Liver (tissue), 9 donors: Measurements from ENCODE around the gene NADK. TPM values are rescaled to one million over a fixed set of nuclear protein-coding genes. Genes with fewer than 3 reads are reported as not detected.

Experiments used
- DNase-seq: peaks from one replicate; pipeline ENCODE4 v3.0.0-alpha.2; 2017; ENCODE audit warnings: low spot score
- H3K27ac ChIP-seq, 2 donors: one replicate each; pipeline ENCODE4 v1.7.0; 2013; ENCODE audit warnings: inconsistent platforms in 2 of 2, low read length in 2 of 2, control low read depth in 1 of 2, low read depth in 1 of 2, mild to moderate bottlenecking in 1 of 2
- H3K27me3 ChIP-seq, 4 donors: one replicate each; pipeline versions ENCODE4 v1.6.1 to v1.7.0; 2013; ENCODE audit warnings: low read length in 3 of 4, inconsistent platforms in 1 of 4, mild to moderate bottlenecking in 1 of 4, moderate library complexity in 1 of 4; ENCODE audit not compliant: control insufficient read depth in 4 of 4, insufficient read depth in 4 of 4
- H3K36me3 ChIP-seq, 4 donors: one replicate each; pipeline versions ENCODE4 v1.6.1 to v1.7.0; 2013; ENCODE audit warnings: low read length in 3 of 4, mild to moderate bottlenecking in 3 of 4, low read depth in 1 of 4, moderate library complexity in 1 of 4; ENCODE audit not compliant: control insufficient read depth in 4 of 4, insufficient read depth in 3 of 4
- H3K4me1 ChIP-seq, 4 donors: one replicate each; pipeline versions ENCODE4 v1.6.1 to v1.7.0; 2013; ENCODE audit warnings: low read length in 3 of 4, mild to moderate bottlenecking in 3 of 4, moderate library complexity in 1 of 4; ENCODE audit not compliant: control insufficient read depth in 4 of 4, insufficient read depth in 4 of 4
- H3K4me3 ChIP-seq, 3 donors: one replicate each; pipeline versions ENCODE4 v1.6.1 to v1.7.0; 2013; ENCODE audit warnings: low read length in 3 of 3, control low read depth in 1 of 3, low read depth in 1 of 3, mild to moderate bottlenecking in 1 of 3
- H3K9ac ChIP-seq, 2 donors: one replicate each; pipeline ENCODE4 v1.7.0; 2013; ENCODE audit warnings: low read length in 2 of 2, mild to moderate bottlenecking in 2 of 2, moderate library complexity in 2 of 2, control low read depth in 1 of 2, low read depth in 1 of 2
- H3K9me3 ChIP-seq, 4 donors: one replicate each; pipeline versions ENCODE4 v1.6.1 to v1.7.0; 2013; ENCODE audit warnings: low read length in 3 of 4; ENCODE audit not compliant: control insufficient read depth in 4 of 4
- ATF3 ChIP-seq: IDR thresholded peaks from 2 replicates; pipeline ENCODE4 v1.6.1; 2016; ENCODE audit warnings: antibody characterized with exemption
- CTCF ChIP-seq: fragments of 150-350 bp; IDR thresholded peaks from 2 replicates; pipeline ENCODE4 v1.5.1; 2017; ENCODE audit warnings: improper control_type of control experiment, low read depth, low read length; ENCODE audit not compliant: missing input control
- EGR1 ChIP-seq, 2 donors: IDR thresholded peaks; 2 replicates each; pipeline ENCODE4 v1.6.1; 2016 to 2018; ENCODE audit warnings: antibody characterized with exemption in 2 of 2, low read depth in 2 of 2
- FOXA1 ChIP-seq: IDR thresholded peaks from 2 replicates; pipeline ENCODE4 v1.6.1; 2016; ENCODE audit warnings: antibody characterized with exemption
- FOXA2 ChIP-seq: IDR thresholded peaks from 2 replicates; pipeline ENCODE4 v1.6.1; 2016; ENCODE audit warnings: antibody characterized with exemption
- GABPA ChIP-seq, 2 donors: IDR thresholded peaks in 1 of 2; conservative IDR thresholded peaks in 1 of 2; 2 replicates each; pipeline ENCODE4 v1.6.1; 2016; ENCODE audit warnings: antibody characterized with exemption in 2 of 2, mild to moderate bottlenecking in 1 of 2, moderate library complexity in 1 of 2
- HNF4A ChIP-seq, 2 donors: conservative IDR thresholded peaks; 2 replicates each; pipeline ENCODE4 v1.6.1; 2016; ENCODE audit warnings: antibody characterized with exemption in 2 of 2, mild to moderate bottlenecking in 2 of 2
- JUND ChIP-seq, 2 donors: IDR thresholded peaks; 2 replicates each; pipeline ENCODE4 v1.6.1; 2016; ENCODE audit warnings: antibody characterized with exemption in 2 of 2
- NR2F2 ChIP-seq: IDR thresholded peaks from 2 replicates; pipeline ENCODE4 v1.6.1; 2016; ENCODE audit warnings: antibody characterized with exemption
- RAD21 ChIP-seq, 2 donors: IDR thresholded peaks; 2 replicates each; pipeline ENCODE4 v1.6.1; 2016; ENCODE audit warnings: antibody characterized with exemption in 2 of 2, mild to moderate bottlenecking in 2 of 2
- REST ChIP-seq: IDR thresholded peaks from 2 replicates; pipeline ENCODE4 v1.6.1; 2016; ENCODE audit warnings: antibody characterized with exemption, mild to moderate bottlenecking
- RXRA ChIP-seq, 2 donors: IDR thresholded peaks; 2 replicates each; pipeline ENCODE4 v1.6.1; 2017 to 2018; ENCODE audit warnings: antibody characterized with exemption in 2 of 2, mild to moderate bottlenecking in 1 of 2
- SP1 ChIP-seq: IDR thresholded peaks from 2 replicates; pipeline ENCODE4 v1.6.1; 2018; ENCODE audit warnings: antibody characterized with exemption, mild to moderate bottlenecking
- YY1 ChIP-seq: IDR thresholded peaks from 2 replicates; pipeline ENCODE4 v1.6.1; 2016; ENCODE audit warnings: antibody characterized with exemption, mild to moderate bottlenecking
- ZBTB33 ChIP-seq: IDR thresholded peaks from 2 replicates; pipeline ENCODE4 v1.6.1; 2016; ENCODE audit warnings: antibody characterized with exemption
- WGBS: extraction: QIAGEN DNeasy Blood & Tissue Kit; methylation state at CpG from one replicate; pipeline ENCODE4 v1.1.7; 2013; 5-methylcytosine and 5-hydroxymethylcytosine counted together
- polyA plus RNA-seq, 2 donors: library from polyadenylated mRNA; stranded (reverse) in 1 of 2; unstranded in 1 of 2; fragments of 200-250 nt in 1 of 2; fragments of >200 nt in 1 of 2; fragmentation: Nextera tagmentation in 1 of 2; extraction: Ambion mirVana in 1 of 2; gene quantifications; one replicate each; pipeline versions ENCODE4 v1.2.1 to v1.2.3, GENCODE V29; 2013 to 2015
- total RNA-seq, 2 donors: library from RNA; depleted of rRNA; stranded (reverse); fragments of >200 nt; gene quantifications; one replicate each; pipeline ENCODE4 v1.2.3, GENCODE V29; 2014
- donor health status: healthy.
- donor health status: healthy.
- donor health status: healthy.
- donor health status: healthy.
- donor health status: healthy.

Gene NADK
- total RNA-seq (100 to 1,000 TPM in 1 of 2 donors, 10 to 100 TPM in 1; 39.2 to 105 TPM), polyA plus RNA-seq (10 to 100 TPM; 77.9 to 89.4 TPM)

- Histone ChIP-seq H3K4me3 (peak within 1 kb of the TSS; percentile 71 to 87 (median 82)), H3K27me3 (no peaks in the 10 kb centered on the region), H3K27ac (peak within 1 kb of the TSS; percentile 90 to 97), H3K36me3 (no peaks in the 10 kb centered on the region), H3K9me3 (no peaks in the 10 kb centered on the region), H3K4me1 (peaks cover 16 to 60% (median 35%) of the 10 kb centered on the region in 4 donors), H3K9ac (peak within 1 kb of the TSS; percentile 46 to 96)
- DNase-seq: peak; percentile 75
- TF ChIP-seq EGR1 (IDR thresholded peaks at IDR 0.05; ENCODE audit: low read depth in 2 of 2) (no peak), REST (no peak), FOXA2 (no peak), FOXA1 (no peak), NR2F2 (no peak), GABPA (IDR thresholded peaks at IDR 0.05 in 1 of 2, conservative IDR thresholded peaks at IDR 0.05 in 1 of 2) (no peak), ZBTB33 (no peak), SP1 (no peak), YY1 (no peak), JUND (IDR thresholded peaks at IDR 0.05) (no peak), ATF3 (no peak), RXRA (IDR thresholded peaks at IDR 0.05) (no peak), HNF4A (conservative IDR thresholded peaks at IDR 0.05) (no peak), CTCF (no peak), RAD21 (IDR thresholded peaks at IDR 0.05) (no peak)
- under 1% methylated on average over 99 of the region's 99 CpGs for WGBS
Measured at GRCh38 chr1:1777950-1778662, at the start of gene NADK. TSS of gene NADK (minus strand) at chr1:1778470. CDS start at chr1:1765406, 13,064 bp downstream.
